Transverse colon (tissue), 4 donors: Measurements from ENCODE around the gene SVIL.

ENCODE experiments used
- EP300 ChIP-seq: sonication (generic); formaldehyde crosslinking; IDR thresholded peaks from one replicate; pipeline ENCODE4 v1.6.1; 2017; ENCODE audit warnings: antibody characterized with exemption, low read depth
- POLR2A ChIP-seq: fragments of 450-650 bp; IDR thresholded peaks from one replicate; pipeline ENCODE4 v1.6.1; 2016; ENCODE audit warnings: antibody characterized with exemption, mild to moderate bottlenecking, moderate library complexity
- POLR2AphosphoS5 ChIP-seq, 3 donors: sonication (generic); formaldehyde crosslinking; IDR thresholded peaks; one replicate each; pipeline ENCODE4 v1.6.1; 2016; ENCODE audit warnings: antibody characterized with exemption in 3 of 3
- TF ChIP-seq, protein P1 (sequence below), 5 experiments: fragments of 200-600 bp in 3 of 5; fragments of 450-650 bp in 2 of 5; sonication (generic) in 3 of 5; IDR thresholded peaks; 1 replicate in 2 of 5; 2 replicates in 3 of 5; pipeline ENCODE4 v1.5.1; 2016 to 2017; ENCODE audit warnings: antibody characterized with exemption in 5 of 5, inconsistent platforms in 3 of 5, mild to moderate bottlenecking in 2 of 5, moderate library complexity in 1 of 5

- TF ChIP-seq POLR2A = no peak
- TF ChIP-seq POLR2AphosphoS5 (IDR thresholded peaks at IDR 0.05) = no peak
- TF ChIP-seq, protein P1, sequence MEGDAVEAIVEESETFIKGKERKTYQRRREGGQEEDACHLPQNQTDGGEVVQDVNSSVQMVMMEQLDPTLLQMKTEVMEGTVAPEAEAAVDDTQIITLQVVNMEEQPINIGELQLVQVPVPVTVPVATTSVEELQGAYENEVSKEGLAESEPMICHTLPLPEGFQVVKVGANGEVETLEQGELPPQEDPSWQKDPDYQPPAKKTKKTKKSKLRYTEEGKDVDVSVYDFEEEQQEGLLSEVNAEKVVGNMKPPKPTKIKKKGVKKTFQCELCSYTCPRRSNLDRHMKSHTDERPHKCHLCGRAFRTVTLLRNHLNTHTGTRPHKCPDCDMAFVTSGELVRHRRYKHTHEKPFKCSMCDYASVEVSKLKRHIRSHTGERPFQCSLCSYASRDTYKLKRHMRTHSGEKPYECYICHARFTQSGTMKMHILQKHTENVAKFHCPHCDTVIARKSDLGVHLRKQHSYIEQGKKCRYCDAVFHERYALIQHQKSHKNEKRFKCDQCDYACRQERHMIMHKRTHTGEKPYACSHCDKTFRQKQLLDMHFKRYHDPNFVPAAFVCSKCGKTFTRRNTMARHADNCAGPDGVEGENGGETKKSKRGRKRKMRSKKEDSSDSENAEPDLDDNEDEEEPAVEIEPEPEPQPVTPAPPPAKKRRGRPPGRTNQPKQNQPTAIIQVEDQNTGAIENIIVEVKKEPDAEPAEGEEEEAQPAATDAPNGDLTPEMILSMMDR (IDR thresholded peaks at IDR 0.05) = no peak
- no peak for TF ChIP-seq EP300
Measured at GRCh38 chr10:29648983-29649268, 14.2 kb upstream of the SVIL start.
